ENCODE measurements around the gene FIS1. TPM values are rescaled to one million over a fixed set of nuclear protein-coding genes. Genes with fewer than 3 reads are reported as not detected.
A peak's percentile ranks its signal among the peaks of the same experiment; 100 is the strongest.
"Not testable (repeated sequence)": the region's sequence is repeated elsewhere in the genome, so short reads cannot be mapped to it uniquely, and the experiment has no call there.

Gene FIS1
- total RNA-seq, 2 donors from 2014 or later: 238 to 256 TPM

GRCh38 chr7:101201695-101202602, 42.9 kb downstream of the FIS1 start:
- WGBS: 12% methylated on average over 44 of the region's 75 CpGs
- Histone ChIP-seq H3K27me3 (replicated peaks; ENCODE audit: insufficient read depth) (peaks cover 14% of the 10 kb centered on the region), H3K9me3 (no peaks in the 10 kb centered on the region), H3K36me3 (no peaks in the 10 kb centered on the region), H3K27ac (no peak overlapping the region), H3K4me1 (replicated peaks) (peaks cover 5% of the 10 kb centered on the region), H3K4me3 (peak overlapping the region in 1 of 2 donors; percentile 8)
- TF ChIP-seq POLR2AphosphoS5 (IDR thresholded peaks at IDR 0.05): no peak
- no peak for TF ChIP-seq POLR2A (IDR thresholded peaks at IDR 0.05)
- TF ChIP-seq, protein P1, sequence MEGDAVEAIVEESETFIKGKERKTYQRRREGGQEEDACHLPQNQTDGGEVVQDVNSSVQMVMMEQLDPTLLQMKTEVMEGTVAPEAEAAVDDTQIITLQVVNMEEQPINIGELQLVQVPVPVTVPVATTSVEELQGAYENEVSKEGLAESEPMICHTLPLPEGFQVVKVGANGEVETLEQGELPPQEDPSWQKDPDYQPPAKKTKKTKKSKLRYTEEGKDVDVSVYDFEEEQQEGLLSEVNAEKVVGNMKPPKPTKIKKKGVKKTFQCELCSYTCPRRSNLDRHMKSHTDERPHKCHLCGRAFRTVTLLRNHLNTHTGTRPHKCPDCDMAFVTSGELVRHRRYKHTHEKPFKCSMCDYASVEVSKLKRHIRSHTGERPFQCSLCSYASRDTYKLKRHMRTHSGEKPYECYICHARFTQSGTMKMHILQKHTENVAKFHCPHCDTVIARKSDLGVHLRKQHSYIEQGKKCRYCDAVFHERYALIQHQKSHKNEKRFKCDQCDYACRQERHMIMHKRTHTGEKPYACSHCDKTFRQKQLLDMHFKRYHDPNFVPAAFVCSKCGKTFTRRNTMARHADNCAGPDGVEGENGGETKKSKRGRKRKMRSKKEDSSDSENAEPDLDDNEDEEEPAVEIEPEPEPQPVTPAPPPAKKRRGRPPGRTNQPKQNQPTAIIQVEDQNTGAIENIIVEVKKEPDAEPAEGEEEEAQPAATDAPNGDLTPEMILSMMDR (IDR thresholded peaks at IDR 0.05): no peak
- DNase-seq (ENCODE audit: low spot score): no peak
- intact Hi-C loops (cut with DNase I): no loop called here

DNA sequence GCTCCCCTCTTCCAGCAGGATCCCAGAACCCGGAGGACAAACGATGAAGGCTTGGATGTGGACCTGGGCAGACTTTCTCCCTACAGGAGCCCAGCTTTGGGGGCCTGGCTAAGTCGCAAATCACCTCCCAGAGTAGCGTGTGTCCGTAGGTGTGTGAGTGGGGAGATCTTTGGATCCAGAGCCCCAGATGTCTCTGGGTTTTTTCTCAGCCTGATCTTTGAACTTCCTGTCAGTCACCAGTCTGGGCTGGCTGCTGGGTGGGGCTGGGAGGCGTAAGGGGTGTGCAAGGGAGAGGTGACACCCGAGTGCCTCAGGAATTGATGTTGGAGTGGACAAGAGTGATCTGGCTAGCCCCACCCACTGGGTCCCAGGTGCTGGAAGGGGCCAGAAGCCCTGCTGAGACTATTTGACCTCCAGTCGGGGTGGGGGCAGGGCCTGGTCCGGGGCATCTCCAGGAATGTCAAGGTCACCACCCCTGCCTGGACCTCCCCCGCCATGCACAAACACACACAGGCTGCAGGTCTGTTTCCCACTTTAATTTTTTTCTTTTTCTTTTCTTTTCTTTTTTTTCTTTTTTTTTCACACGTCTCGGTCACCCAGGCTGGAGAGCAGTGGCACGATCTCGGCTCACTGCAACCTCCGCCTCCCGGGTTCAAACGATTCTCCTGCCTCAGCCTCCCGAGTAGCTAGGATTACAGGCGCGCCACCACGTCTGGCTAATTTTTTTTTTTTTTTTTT, 43.9 kb downstream of the FIS1 start, which contains the start of gene MOGAT3:
MOGAT3 (minus strand) TSS at position 175 of the 738 bp plus-strand sequence. CDS start 182 bp downstream, outside the sequence.
- peak within 1 kb of the TSS in 1 of 2 donors; percentile 8 for H3K4me3 ChIP-seq
- 43% methylated on average over 21 of the region's 21 CpGs for WGBS

GRCh38 chr7:101200504-101200861, 44.4 kb downstream of the FIS1 start:
- no peak for TF ChIP-seq POLR2AphosphoS5 (IDR thresholded peaks at IDR 0.05)
- TF ChIP-seq, protein P1 (IDR thresholded peaks at IDR 0.05): no peak
- Histone ChIP-seq H3K27me3 (replicated peaks; ENCODE audit: insufficient read depth) (peaks cover 14% of the 10 kb centered on the region), H3K36me3 (no peaks in the 10 kb centered on the region), H3K9me3 (no peaks in the 10 kb centered on the region), H3K4me3 (no peak overlapping the region), H3K27ac (no peak overlapping the region), H3K4me1 (replicated peaks) (peaks cover 5% of the 10 kb centered on the region)
- DNase-seq (ENCODE audit: low spot score): no peak
- WGBS: 81% methylated on average over 2 of the region's 2 CpGs
- intact Hi-C loops (cut with DNase I): no loop called here

More for the DNA sequence above, 43.9 kb downstream of the FIS1 start, which contains the start of gene MOGAT3:
- TF ChIP-seq, protein P1 (IDR thresholded peaks at IDR 0.05): no peak
- no peak for TF ChIP-seq POLR2A (IDR thresholded peaks at IDR 0.05)
- no peak for TF ChIP-seq POLR2AphosphoS5 (IDR thresholded peaks at IDR 0.05)
- Histone ChIP-seq H3K9me3 (no peaks in the 10 kb centered on the region), H3K27ac (no peak within 1 kb of the TSS), H3K4me1 (replicated peaks) (peaks cover 5% of the 10 kb centered on the region), H3K27me3 (replicated peaks; ENCODE audit: insufficient read depth) (peaks cover 14% of the 10 kb centered on the region), H3K36me3 (no peaks in the 10 kb centered on the region)
- no peak for DNase-seq (ENCODE audit: low spot score)
- intact Hi-C loops (cut with DNase I): no loop called here

DNA sequence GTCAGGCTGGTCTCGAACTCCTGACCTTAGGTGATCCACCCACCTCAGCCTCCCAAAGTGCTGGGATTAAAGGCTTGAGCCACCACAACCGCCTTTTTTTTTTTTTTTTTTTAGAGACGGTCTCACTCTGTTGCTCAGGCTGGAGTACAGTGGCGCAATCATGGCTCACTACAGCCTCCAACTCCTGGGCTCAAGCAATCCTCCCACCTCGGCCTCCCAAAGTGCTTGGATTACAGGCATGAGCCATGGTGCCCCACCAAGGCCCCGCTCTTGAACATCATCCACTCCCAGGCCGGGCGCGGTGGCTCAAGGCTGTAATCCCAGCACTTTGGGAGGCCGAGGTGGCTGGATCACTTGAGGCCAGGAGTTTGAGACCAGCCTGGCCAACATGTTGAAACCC, 45.4 kb downstream of the FIS1 start:
- H3K36me3 ChIP-seq; DNase-seq (ENCODE audit: low spot score); H3K9me3 ChIP-seq; intact Hi-C loops (cut with DNase I); H3K27ac ChIP-seq; H3K4me1 ChIP-seq (replicated peaks); H3K4me3 ChIP-seq: not testable (repeated sequence)
- H3K27me3 ChIP-seq (replicated peaks; ENCODE audit: insufficient read depth): peaks cover 14% of the 10 kb centered on the region
- 96% methylated on average over 10 of the region's 10 CpGs for WGBS

- WGBS: 77% methylated on average over 14 of the region's 14 CpGs
- peaks cover 14% of the 10 kb centered on the region for H3K27me3 ChIP-seq (replicated peaks; ENCODE audit: insufficient read depth)
- no peak for DNase-seq (ENCODE audit: low spot score)
- peaks cover 5% of the 10 kb centered on the region for H3K4me1 ChIP-seq (replicated peaks)
- H3K27ac ChIP-seq: no peak overlapping the region
- no peak for TF ChIP-seq POLR2A (IDR thresholded peaks at IDR 0.05)
- intact Hi-C loops (cut with DNase I): no loop called here
- no peaks in the 10 kb centered on the region for H3K36me3 ChIP-seq
- no peak overlapping the region for H3K4me3 ChIP-seq
- H3K9me3 ChIP-seq: no peaks in the 10 kb centered on the region
Observed at GRCh38 chr7:101198476-101198875, 46.4 kb downstream of the FIS1 start.
